Measurements from ENCODE around the gene EYS. TPM values are rescaled to one million over a fixed set of nuclear protein-coding genes. Genes with fewer than 3 reads are reported as not detected.

Gene EYS
- total RNA-seq, 1 experiment from 2014 or later, result not detected

DNA sequence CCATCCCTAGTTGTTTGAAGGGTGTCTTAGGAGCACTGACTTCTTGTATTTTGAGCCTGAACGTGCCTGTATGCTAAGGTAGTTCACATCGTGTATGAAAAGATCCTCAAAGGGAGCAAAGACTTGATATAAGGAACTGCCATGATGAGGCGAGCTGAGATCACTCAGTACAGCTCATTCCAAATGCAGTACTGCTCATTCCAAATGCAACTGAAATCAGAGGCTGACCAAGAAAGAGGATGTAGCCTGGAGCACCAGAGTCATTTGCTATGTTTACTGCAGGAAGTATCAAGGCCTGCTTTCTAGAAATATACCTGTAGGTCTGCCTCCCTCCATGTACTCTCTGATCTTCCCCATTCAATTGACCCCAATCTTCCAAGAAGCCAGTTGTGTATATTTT, 832.2 kb downstream of the EYS start:
- Histone ChIP-seq H2AFZ (ENCODE audit: low read length) (no peak overlapping the region), H2BK120ac (ENCODE audit: low read depth, low read length, poor library complexity, severe bottlenecking) (no peak overlapping the region), H3K9ac (ENCODE audit: extremely low read depth, insufficient read length, low read length) (no peak overlapping the region), H2BK20ac (ENCODE audit: low read depth, low read length, poor library complexity, severe bottlenecking) (no peak overlapping the region), H3K79me1 (ENCODE audit: insufficient read depth, low read depth, low read length, poor library complexity, severe bottlenecking) (no peaks in the 10 kb centered on the region), H4K5ac (ENCODE audit: insufficient read length, low read depth, low read length) (no peak overlapping the region), H4K8ac (replicated peaks; ENCODE audit: insufficient read length, low read depth, low read length) (no peak overlapping the region), H3K4me1 (ENCODE audit: insufficient read depth, low read length) (no peaks in the 10 kb centered on the region), H3K23ac (ENCODE audit: insufficient read length, low read depth, low read length) (no peak overlapping the region), H3K4ac (ENCODE audit: low read depth, low read length) (no peak overlapping the region), H2BK12ac (ENCODE audit: insufficient read length, low read depth, low read length) (no peak overlapping the region), H3K18ac (ENCODE audit: insufficient read length, low read depth, low read length) (no peak overlapping the region), H3K14ac (ENCODE audit: insufficient read depth, low read length) (no peak overlapping the region), H3K9me3 (ENCODE audit: control insufficient read depth, low read depth, low read length) (no peaks in the 10 kb centered on the region), H2AK5ac (ENCODE audit: insufficient read length, low read length) (no peak overlapping the region), H2BK15ac (ENCODE audit: low read depth, low read length) (no peak overlapping the region), H3K27me3 (ENCODE audit: insufficient read depth, low read length) (no peaks in the 10 kb centered on the region), H4K91ac (ENCODE audit: insufficient read length, low read depth, low read length) (no peak overlapping the region), H3K56ac (ENCODE audit: insufficient read length, low read depth, low read length) (no peak overlapping the region), H3K27ac (ENCODE audit: insufficient read length, low read depth, low read length) (no peak overlapping the region), H3K79me2 (ENCODE audit: insufficient read depth, low read length) (no peaks in the 10 kb centered on the region), H3T11ph (ENCODE audit: low read length) (no peak overlapping the region), H3K23me2 (ENCODE audit: insufficient read length, low read depth, low read length, poor library complexity, severe bottlenecking) (no peaks in the 10 kb centered on the region), H3K4me2 (ENCODE audit: insufficient read depth, insufficient read length, low read length) (no peak overlapping the region), H2BK5ac (ENCODE audit: insufficient read length, low read length) (no peak overlapping the region), H4K20me1 (ENCODE audit: control insufficient read depth, insufficient read depth, insufficient read length) (no peaks in the 10 kb centered on the region)
- no peaks in the 10 kb centered on the region; a peak in 1 of 4 replicates for H3K4me1 Mint-ChIP-seq
- TF ChIP-seq, protein P1, sequence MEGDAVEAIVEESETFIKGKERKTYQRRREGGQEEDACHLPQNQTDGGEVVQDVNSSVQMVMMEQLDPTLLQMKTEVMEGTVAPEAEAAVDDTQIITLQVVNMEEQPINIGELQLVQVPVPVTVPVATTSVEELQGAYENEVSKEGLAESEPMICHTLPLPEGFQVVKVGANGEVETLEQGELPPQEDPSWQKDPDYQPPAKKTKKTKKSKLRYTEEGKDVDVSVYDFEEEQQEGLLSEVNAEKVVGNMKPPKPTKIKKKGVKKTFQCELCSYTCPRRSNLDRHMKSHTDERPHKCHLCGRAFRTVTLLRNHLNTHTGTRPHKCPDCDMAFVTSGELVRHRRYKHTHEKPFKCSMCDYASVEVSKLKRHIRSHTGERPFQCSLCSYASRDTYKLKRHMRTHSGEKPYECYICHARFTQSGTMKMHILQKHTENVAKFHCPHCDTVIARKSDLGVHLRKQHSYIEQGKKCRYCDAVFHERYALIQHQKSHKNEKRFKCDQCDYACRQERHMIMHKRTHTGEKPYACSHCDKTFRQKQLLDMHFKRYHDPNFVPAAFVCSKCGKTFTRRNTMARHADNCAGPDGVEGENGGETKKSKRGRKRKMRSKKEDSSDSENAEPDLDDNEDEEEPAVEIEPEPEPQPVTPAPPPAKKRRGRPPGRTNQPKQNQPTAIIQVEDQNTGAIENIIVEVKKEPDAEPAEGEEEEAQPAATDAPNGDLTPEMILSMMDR (conservative IDR thresholded peaks at IDR 0.05), result no peak
- no CpG with 5 or more reads among the region's 3 CpGs for WGBS (ENCODE audit: extremely low coverage, insufficient read length, low lambda C conversion rate)
- H3K4me3 Mint-ChIP-seq, result no peak overlapping the region
- no peaks in the 10 kb centered on the region for H3K9me3 Mint-ChIP-seq
- H3K36me3 Mint-ChIP-seq (ENCODE audit: insufficient read depth in 1 of 3, low read depth in 3 of 3), result no peaks in the 10 kb centered on the region
- H3K27ac Mint-ChIP-seq, result no peak overlapping the region
- DNase-seq, result no peak
- H3K27me3 Mint-ChIP-seq (ENCODE audit: low read depth), result no peaks in the 10 kb centered on the region
